Measurements from ENCODE around the gene CSF1R. TPM values are rescaled to one million over a fixed set of nuclear protein-coding genes. Genes with fewer than 3 reads are reported as not detected.

The CSF1R gene
- polyA plus RNA-seq, 1 donor from 2014 or later, result not detected

GRCh38 chr5:150081541-150082283 lies 4.6 kb downstream of the CSF1R start:
- Histone ChIP-seq H2AFZ (ENCODE audit: low read depth, low read length) (no peak overlapping the region), H3F3A (ENCODE audit: insufficient read depth, low read length, poor library complexity, severe bottlenecking) (no peaks in the 10 kb centered on the region), H3K4me2 (ENCODE audit: low read length) (no peak overlapping the region), H3K9me3 (ENCODE audit: low read length) (no peaks in the 10 kb centered on the region), H4K20me1 (ENCODE audit: insufficient read depth) (no peaks in the 10 kb centered on the region), H3K4me3 (ENCODE audit: low read length) (no peak overlapping the region), H3K79me2 (replicated peaks; ENCODE audit: insufficient read depth, low read length) (no peaks in the 10 kb centered on the region), H3K27ac (ENCODE audit: low read length) (no peak overlapping the region), H3K27me3 (ENCODE audit: insufficient read depth, low read depth, low read length) (no peaks in the 10 kb centered on the region), H3K9me2 (ENCODE audit: insufficient read depth, low read length) (no peaks in the 10 kb centered on the region), H3K9ac (ENCODE audit: low read length) (no peak overlapping the region), H3K36me3 (ENCODE audit: insufficient read depth, low read length) (no peaks in the 10 kb centered on the region)
- TF ChIP-seq SMC3 (conservative IDR thresholded peaks at IDR 0.05; ENCODE audit: poor library complexity) (no peak), CTCF (IDR thresholded peaks at IDR 0.05; ENCODE audit: poor library complexity, severe bottlenecking) (no peak), EZH2 (IDR thresholded peaks at IDR 0.05; ENCODE audit: borderline replicate concordance, insufficient read depth, low read length, poor library complexity, severe bottlenecking) (no peak), TAF1 (IDR thresholded peaks at IDR 0.05; ENCODE audit: low read depth) (no peak), RAD21 (conservative IDR thresholded peaks at IDR 0.05) (no peak), REST (IDR thresholded peaks at IDR 0.05; ENCODE audit: borderline replicate concordance) (no peak), MXI1 (conservative IDR thresholded peaks at IDR 0.05; ENCODE audit: poor library complexity, severe bottlenecking) (no peak), POLR2AphosphoS5 (IDR thresholded peaks at IDR 0.05) (no peak)

DNA sequence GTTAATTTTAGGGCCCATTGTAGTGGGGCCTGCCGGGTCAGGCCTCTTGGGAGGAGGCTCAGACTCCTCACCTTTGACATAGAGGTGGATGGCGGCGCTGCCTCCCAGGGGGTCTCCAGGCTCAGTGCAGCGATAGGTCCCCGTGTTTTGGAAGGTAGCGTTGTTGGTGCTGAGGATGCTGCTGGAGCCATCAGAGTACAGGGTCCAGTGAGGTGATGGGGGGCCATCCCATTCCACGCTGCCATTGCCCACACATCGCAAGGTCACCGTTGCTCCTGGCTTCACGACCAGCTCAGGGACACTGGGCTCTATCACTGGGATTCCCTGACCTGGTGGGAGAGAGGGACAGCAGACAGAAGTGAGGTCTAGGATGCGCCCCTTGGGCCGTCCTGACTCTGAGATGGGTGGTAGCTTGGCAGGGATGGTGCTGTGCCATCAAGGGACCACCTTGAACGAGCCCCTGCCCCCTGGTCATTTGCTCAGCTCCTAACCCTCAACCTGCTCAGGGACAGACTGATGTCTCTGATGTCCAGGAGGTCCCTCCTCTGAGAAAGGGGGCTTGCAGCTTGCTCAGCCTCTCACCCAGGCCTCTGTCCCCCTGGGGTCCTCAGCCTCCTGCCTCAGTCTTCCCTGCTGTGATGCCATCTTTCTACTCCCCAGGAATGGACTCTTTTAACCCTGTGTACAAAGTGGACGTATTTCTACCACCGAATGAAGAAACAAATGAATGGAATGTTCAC lies 5.5 kb downstream of the CSF1R start:
- no peak overlapping the region for H3K4me3 ChIP-seq (ENCODE audit: low read length)
- no peak overlapping the region for H3K27ac ChIP-seq (ENCODE audit: low read length)

More for the DNA sequence above, 5.5 kb downstream of the CSF1R start:
- Histone ChIP-seq H3K4me2 (ENCODE audit: low read length) (no peak overlapping the region), H3K9ac (ENCODE audit: low read length) (no peak overlapping the region), H4K20me1 (ENCODE audit: insufficient read depth) (no peaks in the 10 kb centered on the region), H3K9me2 (ENCODE audit: insufficient read depth, low read length) (no peaks in the 10 kb centered on the region), H3K27me3 (ENCODE audit: insufficient read depth, low read depth, low read length) (no peaks in the 10 kb centered on the region), H3F3A (ENCODE audit: insufficient read depth, low read length, poor library complexity, severe bottlenecking) (no peaks in the 10 kb centered on the region), H2AFZ (ENCODE audit: low read depth, low read length) (no peak overlapping the region), H3K9me3 (ENCODE audit: low read length) (no peaks in the 10 kb centered on the region), H3K36me3 (ENCODE audit: insufficient read depth, low read length) (no peaks in the 10 kb centered on the region), H3K79me2 (replicated peaks; ENCODE audit: insufficient read depth, low read length) (no peaks in the 10 kb centered on the region)
- TF ChIP-seq EZH2 (IDR thresholded peaks at IDR 0.05; ENCODE audit: borderline replicate concordance, insufficient read depth, low read length, poor library complexity, severe bottlenecking), result no peak
- no peak for TF ChIP-seq SMC3 (conservative IDR thresholded peaks at IDR 0.05; ENCODE audit: poor library complexity)
- no peak for TF ChIP-seq RAD21 (conservative IDR thresholded peaks at IDR 0.05)
- no peak for TF ChIP-seq CTCF (IDR thresholded peaks at IDR 0.05; ENCODE audit: poor library complexity, severe bottlenecking)
- no peak for TF ChIP-seq EP300 (conservative IDR thresholded peaks at IDR 0.05; ENCODE audit: poor library complexity, severe bottlenecking)
- TF ChIP-seq POLR2AphosphoS5 (IDR thresholded peaks at IDR 0.05), result no peak
- TF ChIP-seq TAF1 (IDR thresholded peaks at IDR 0.05; ENCODE audit: low read depth), result no peak
- no peak for TF ChIP-seq MXI1 (conservative IDR thresholded peaks at IDR 0.05; ENCODE audit: poor library complexity, severe bottlenecking)
- TF ChIP-seq REST (IDR thresholded peaks at IDR 0.05; ENCODE audit: borderline replicate concordance), result no peak

Measured in neural cell (in vitro differentiated cells).